Measurements from ENCODE around the gene TTC1.
"Not testable (repeated sequence)": the region's sequence is repeated elsewhere in the genome, so short reads cannot be mapped to it uniquely, and the experiment has no call there.

TTC1 gene

DNA sequence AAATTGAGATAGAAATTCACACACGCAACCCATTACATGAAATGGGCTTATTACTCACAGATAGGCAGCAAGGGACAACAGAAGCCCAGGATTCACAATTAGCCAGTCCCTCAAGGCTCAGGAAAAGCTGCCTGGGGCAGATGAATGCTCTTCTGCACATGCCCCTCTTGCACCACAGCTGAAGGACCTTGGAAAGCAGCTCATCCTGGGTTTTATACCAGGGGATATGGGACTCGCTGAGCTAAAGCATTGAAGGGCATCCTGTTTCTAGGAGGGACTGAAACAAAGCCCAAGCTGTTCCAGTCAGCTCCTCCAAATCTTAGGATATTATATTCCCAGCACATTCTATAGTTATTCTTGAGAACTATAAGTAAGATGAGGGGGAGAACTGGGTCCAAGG is 15.7 kb upstream of the TTC1 start:
- no peak for DNase-seq
- intact Hi-C loops (cut with DNase I) = no loop called here

- intact Hi-C loops (cut with DNase I) = no loop called here
- no peak for DNase-seq
Observed at GRCh38 chr5:159995907-159996306, 13.0 kb upstream of the TTC1 start.

DNA sequence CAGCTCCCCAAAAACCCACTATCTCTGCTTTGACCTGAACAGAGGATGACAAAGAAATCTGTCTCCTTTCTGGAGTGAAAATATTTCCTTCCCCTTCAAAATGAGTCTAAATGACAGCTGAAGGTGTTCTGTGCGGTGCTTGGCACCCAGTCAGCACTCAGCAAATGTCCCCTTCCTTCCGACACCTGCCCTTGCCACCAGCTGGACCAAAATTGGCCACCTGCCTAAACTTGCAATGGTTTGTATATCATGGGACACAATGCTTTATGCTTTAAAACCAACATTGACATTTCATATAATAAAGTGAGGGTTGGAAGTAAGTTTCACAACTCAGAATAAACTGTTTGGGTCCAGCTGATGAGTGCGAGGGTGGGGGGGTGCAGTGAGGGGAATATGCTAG is 7.5 kb upstream of the TTC1 start:
- intact Hi-C loops (cut with DNase I) = no loop called here
- DNase-seq = no peak

GRCh38 chr5:160007514-160007913 is 1.4 kb upstream of the TTC1 start:
- no peak for DNase-seq
- intact Hi-C loops (cut with DNase I) = no loop called here

DNA sequence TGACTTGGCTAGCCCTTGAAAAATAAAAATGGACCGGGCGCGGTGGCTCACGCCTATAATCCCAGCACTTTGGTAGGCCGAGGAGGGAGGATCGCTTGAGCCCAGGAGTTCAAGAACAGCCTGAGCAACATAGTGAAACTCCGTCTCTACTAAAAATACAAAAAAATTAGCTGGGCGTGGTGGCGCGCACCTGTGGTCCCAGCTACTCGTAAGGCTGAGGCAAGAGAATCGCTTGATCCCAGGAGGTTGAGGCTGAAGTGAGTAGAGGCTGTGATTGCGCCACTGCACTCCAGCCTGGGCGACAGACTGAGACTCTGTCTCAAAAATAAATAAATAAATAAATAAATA is 436 bp upstream of the TTC1 start:
- DNase-seq = peak in 1 of 10 donors; percentile 71
- intact Hi-C loops (cut with DNase I) = not testable (repeated sequence)

- no peak for DNase-seq
- intact Hi-C loops (cut with DNase I) = no loop called here
Observed at GRCh38 chr5:160009591-160009989, 651 bp downstream of the TTC1 start.

- intact Hi-C loops (cut with DNase I) = no loop called here
- DNase-seq = no peak
Observed at GRCh38 chr5:160011471-160011870, 2.5 kb downstream of the TTC1 start.

GRCh38 chr5:160014197-160014596 is 5.3 kb downstream of the TTC1 start:
- DNase-seq; intact Hi-C loops (cut with DNase I): not testable (repeated sequence)

- intact Hi-C loops (cut with DNase I) = no loop called here
- no peak for DNase-seq
Observed at GRCh38 chr5:160018945-160019625, 10.1 kb downstream of the TTC1 start.

DNA sequence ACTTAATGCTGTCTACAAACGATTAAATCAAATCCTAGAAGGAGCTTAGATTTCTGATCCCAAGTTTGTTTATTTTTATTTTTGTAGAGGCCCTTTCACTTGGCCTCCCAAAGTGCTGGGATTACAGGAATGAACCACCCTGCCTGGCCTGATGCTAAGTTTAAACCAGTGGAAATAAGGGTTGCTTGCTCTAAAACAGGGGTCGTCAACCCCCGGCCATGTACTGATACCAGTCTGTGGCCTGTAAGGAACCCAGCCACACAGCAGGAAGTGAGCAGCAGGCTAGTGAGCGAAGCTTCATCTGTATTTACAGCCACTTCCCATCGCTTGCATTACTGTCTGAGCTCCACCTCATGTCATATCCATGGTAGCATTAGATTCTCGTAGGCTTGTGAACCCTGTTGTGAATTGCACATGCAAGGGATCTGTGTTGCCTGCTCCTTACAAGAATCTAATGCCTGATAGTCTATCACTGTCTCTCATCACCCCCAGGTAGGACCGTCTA is 11.4 kb downstream of the TTC1 start:
- intact Hi-C loops (cut with DNase I) = loop anchor here (2.0 to 5.0 kb wide), 3 partner anchors 152 to 370 kb away; no protein-coding TSS in a partner anchor

DNA sequence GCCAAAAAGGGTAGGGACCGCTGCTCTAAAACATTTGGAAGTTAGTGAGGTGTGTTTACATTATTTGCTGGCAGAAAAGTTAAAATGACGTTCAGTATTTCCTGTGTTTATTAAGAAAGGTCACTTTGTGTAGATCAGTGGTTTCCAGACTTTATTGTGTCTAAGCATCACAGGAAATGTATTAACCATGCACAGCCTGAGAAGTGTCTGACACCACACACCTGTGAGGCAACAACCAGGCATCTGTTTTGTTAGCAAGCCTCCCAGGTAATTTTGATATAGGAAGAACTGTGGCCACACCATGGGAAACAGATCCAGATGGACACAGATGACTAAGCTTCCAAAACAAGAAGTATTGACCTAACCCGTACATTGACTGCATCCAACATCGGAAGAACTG is 12.0 kb downstream of the TTC1 start:
- intact Hi-C loops (cut with DNase I) = loop anchor here (1.0 to 5.0 kb wide), 4 partner anchors 151 to 370 kb away; no protein-coding TSS in a partner anchor
- no peak for DNase-seq

More for the DNA sequence above, 11.4 kb downstream of the TTC1 start:
- no peak for DNase-seq

- peak in 3 of 10 donors; percentile 27 to 53 (median 33) for DNase-seq
- intact Hi-C loops (cut with DNase I) = loop anchor here (1.0 to 5.0 kb wide), 4 partner anchors 150 to 369 kb away; no protein-coding TSS in a partner anchor
Observed at GRCh38 chr5:160021831-160022446, 13.0 kb downstream of the TTC1 start.

GRCh38 chr5:160023007-160023907 is 14.3 kb downstream of the TTC1 start:
- intact Hi-C loops (cut with DNase I) = loop anchor here (5.0 kb wide), 2 partner anchors 149 to 174 kb away; no protein-coding TSS in a partner anchor
- DNase-seq = no peak

DNA sequence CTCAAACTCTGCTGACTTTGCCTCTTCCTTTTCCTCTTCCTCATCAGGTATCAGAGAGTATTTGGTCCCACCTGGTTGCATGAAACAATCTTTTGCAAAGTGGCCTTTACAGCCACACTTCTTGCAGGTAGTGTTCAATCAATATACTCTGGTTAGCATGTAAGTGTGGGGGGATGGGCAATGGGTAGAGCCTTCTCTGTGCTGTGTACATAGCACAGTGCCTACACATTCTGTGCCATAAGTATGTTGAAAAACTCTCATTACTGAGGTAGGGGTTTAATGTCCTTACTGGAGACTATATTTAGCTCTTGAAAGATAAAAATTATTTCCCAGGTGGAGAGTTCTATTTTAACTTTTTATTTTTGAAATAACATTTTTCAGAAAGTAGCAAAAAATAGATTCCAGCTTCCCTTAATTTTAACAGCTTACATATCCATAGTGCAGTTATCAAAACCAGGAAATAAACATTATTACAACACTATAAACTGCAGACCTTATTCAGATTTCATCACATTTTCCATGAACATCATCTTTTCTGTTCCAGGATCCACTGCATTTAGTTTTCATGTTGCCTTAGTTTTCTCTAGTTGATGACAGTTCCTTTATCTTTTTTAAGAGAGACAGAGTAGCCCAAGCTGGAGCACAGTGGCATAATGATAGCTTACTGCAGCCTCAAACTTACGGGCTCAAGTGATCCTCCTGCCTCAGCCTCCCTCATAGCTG is 15.1 kb downstream of the TTC1 start:
- DNase-seq = no peak
- intact Hi-C loops (cut with DNase I) = loop anchor here (5.0 kb wide), 2 partner anchors 148 to 173 kb away; no protein-coding TSS in a partner anchor

DNA sequence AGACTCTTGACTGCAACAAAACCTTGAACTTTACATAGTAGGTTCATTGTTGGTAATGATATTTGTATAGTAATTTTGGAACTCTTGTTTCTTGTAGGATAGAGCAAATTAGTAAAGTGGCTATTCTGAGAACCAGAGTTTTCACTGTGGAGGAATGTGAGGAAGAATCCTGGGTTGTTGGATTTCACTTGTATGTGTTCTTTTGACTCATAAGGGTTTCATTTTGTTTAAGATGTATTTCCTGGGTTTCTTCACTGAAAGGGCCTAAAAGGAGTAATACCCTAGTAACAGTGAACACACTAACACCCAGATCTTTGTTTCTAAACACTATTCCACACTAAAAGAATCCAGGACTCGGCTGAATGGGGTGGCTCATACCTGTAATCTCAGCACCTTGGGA is 20.1 kb downstream of the TTC1 start:
- DNase-seq = no peak
- intact Hi-C loops (cut with DNase I) = no loop called here

DNA sequence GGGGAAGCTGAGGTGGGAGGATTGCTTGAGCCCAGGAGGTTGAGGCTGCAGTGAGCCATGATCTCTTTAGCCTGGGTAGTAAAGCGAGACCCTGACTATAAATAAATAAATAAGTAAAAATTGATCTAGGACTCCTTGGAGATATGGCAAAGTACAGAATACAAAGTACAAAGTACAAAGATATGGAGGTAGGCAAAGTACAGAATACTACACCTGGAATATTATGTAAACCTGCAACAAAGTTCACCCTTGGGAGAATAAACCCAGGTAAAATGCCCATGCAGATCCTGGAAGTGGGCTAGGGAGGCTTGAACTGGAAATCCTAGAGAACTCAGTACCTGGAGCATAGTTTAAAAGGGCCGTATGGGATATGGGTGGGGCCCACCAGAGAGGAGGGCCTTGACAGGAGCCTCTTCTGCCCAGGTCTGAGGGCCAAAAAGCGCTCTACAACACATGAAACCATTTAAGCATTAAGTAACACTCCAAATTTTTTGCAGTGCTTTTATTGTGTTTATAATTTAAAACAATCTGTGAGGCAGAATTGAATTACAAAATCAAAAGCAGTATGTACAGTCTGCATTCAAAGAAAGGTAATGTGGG is 20.7 kb downstream of the TTC1 start:
- intact Hi-C loops (cut with DNase I) = no loop called here
- no peak for DNase-seq

- DNase-seq = no peak
- intact Hi-C loops (cut with DNase I) = no loop called here
Observed at GRCh38 chr5:160030631-160031377, 21.9 kb downstream of the TTC1 start.

GRCh38 chr5:160033546-160034252 is 24.8 kb downstream of the TTC1 start:
- no peak for DNase-seq
- intact Hi-C loops (cut with DNase I) = no loop called here

All from posterior cingulate gyrus (tissue), 11 donors.